Measurements from ENCODE around the gene RALGAPB.

GRCh38 chr20:38584099-38584763 is 111.6 kb downstream of the RALGAPB start:
- TF ChIP-seq CTCF (IDR thresholded peaks at IDR 0.05) = no peak
- TF ChIP-seq POLR2A (IDR thresholded peaks at IDR 0.05) = no peak

All from heart left ventricle (tissue), 13 donors.